HEK293T (cell line): ENCODE data around the gene CHIC2.

ENCODE experiments used
- CTCF ChIA-PET: fragments of 350-600 bp; formaldehyde crosslinking; extraction: SDS; loops from one replicate; lab custom pipeline; 2021; ENCODE audit warnings: antibody characterized with exemption, inconsistent platforms; lab: Yijun Ruan, JAX
- POLR2A ChIA-PET: fragments of 350-600 bp; formaldehyde crosslinking; extraction: SDS; loops from one replicate; lab custom pipeline; 2020; ENCODE audit warnings: antibody characterized with exemption, inconsistent platforms; lab: Yijun Ruan, JAX
- DNase-seq: peaks from one replicate; pipeline ENCODE4 v3.0.0; 2012; ENCODE audit warnings: mixed read lengths; ENCODE audit errors: extremely low spot score
- ARNT ChIP-seq: fragments of 450-650 bp; IDR thresholded peaks from 2 replicates; pipeline ENCODE4 v1.6.1; 2017; ENCODE audit warnings: mild to moderate bottlenecking
- BHLHE40 ChIP-seq: fragments of 450-650 bp; IDR thresholded peaks from 2 replicates; pipeline ENCODE4 v1.6.1; 2016; ENCODE audit warnings: mild to moderate bottlenecking, moderate library complexity, borderline replicate concordance
- CTBP1 ChIP-seq: fragments of 450-650 bp; IDR thresholded peaks from 2 replicates; pipeline ENCODE4 v1.6.1; 2016; ENCODE audit warnings: borderline replicate concordance
- ELF4 ChIP-seq: fragments of 450-650 bp; IDR thresholded peaks from 2 replicates; pipeline ENCODE4 v1.6.1; 2017; ENCODE audit warnings: antibody characterized with exemption
- FOXA1 ChIP-seq: fragments of 450-650 bp; IDR thresholded peaks from 2 replicates; pipeline ENCODE4 v1.6.1; 2016; ENCODE audit warnings: mild to moderate bottlenecking
- FOXK2 ChIP-seq: fragments of 450-650 bp; IDR thresholded peaks from 2 replicates; pipeline ENCODE4 v1.6.1; 2016; ENCODE audit warnings: mild to moderate bottlenecking
- FOXM1 ChIP-seq: fragments of 450-650 bp; IDR thresholded peaks from 2 replicates; pipeline ENCODE4 v1.6.1; 2017; ENCODE audit warnings: mild to moderate bottlenecking, borderline replicate concordance
- HDGF ChIP-seq: fragments of 450-650 bp; IDR thresholded peaks from 2 replicates; pipeline ENCODE4 v1.6.1; 2017; ENCODE audit warnings: antibody characterized with exemption, borderline replicate concordance
- L3MBTL2 ChIP-seq: fragments of 450-650 bp; conservative IDR thresholded peaks from 2 replicates; pipeline ENCODE4 v1.6.1; 2016; ENCODE audit warnings: mild to moderate bottlenecking
- LEF1 ChIP-seq: fragments of 450-650 bp; IDR thresholded peaks from 2 replicates; pipeline ENCODE4 v1.6.1; 2017; ENCODE audit warnings: mild to moderate bottlenecking, borderline replicate concordance
- NFRKB ChIP-seq: fragments of 450-650 bp; IDR thresholded peaks from 2 replicates; pipeline ENCODE4 v1.6.1; 2016; ENCODE audit warnings: mild to moderate bottlenecking, moderate library complexity
- PKNOX1 ChIP-seq: fragments of 450-650 bp; IDR thresholded peaks from 2 replicates; pipeline ENCODE4 v1.6.1; 2016
- SP1 ChIP-seq: fragments of 450-650 bp; IDR thresholded peaks from 2 replicates; pipeline ENCODE4 v1.6.1; 2017
- SUZ12 ChIP-seq: fragments of 450-650 bp; IDR thresholded peaks from 2 replicates; pipeline ENCODE4 v1.6.1; 2016; ENCODE audit warnings: mild to moderate bottlenecking
- TARDBP ChIP-seq: fragments of 450-650 bp; IDR thresholded peaks from 2 replicates; pipeline ENCODE4 v1.6.1; 2016
- ZNF384 ChIP-seq: fragments of 450-650 bp; IDR thresholded peaks from 2 replicates; pipeline ENCODE4 v1.6.1; 2016

The CHIC2 gene

GRCh38 chr4:54017974-54018373 is 46.4 kb downstream of the CHIC2 start:
- no peak for TF ChIP-seq ARNT
- no peak for TF ChIP-seq FOXM1
- ChIA-PET POLR2A (no interaction called here), CTCF (no interaction called here)

GRCh38 chr4:54017308-54017707 is 47.1 kb downstream of the CHIC2 start:
- ChIA-PET POLR2A (no interaction called here), CTCF (no interaction called here)
- TF ChIP-seq FOXM1: no peak
- TF ChIP-seq FOXK2: no peak
- no peak for TF ChIP-seq NFRKB
- no peak for TF ChIP-seq FOXA1
- TF ChIP-seq ZNF384: no peak
- TF ChIP-seq CTBP1: no peak
- TF ChIP-seq L3MBTL2: no peak
- no peak for TF ChIP-seq LEF1
- no peak for TF ChIP-seq SP1
- no peak for TF ChIP-seq PKNOX1
- no peak for TF ChIP-seq BHLHE40
- no peak for TF ChIP-seq TARDBP
- TF ChIP-seq SUZ12: no peak
- TF ChIP-seq HDGF: no peak
- TF ChIP-seq ARNT: no peak
- DNase-seq: no peak

More at GRCh38 chr4:54017974-54018373, 46.4 kb downstream of the CHIC2 start:
- DNase-seq: no peak

- DNase-seq: no peak
- POLR2A ChIA-PET: interaction anchor here (0.7 kb wide), 1 partner anchor 389 kb away, joined by 4 read pairs; no protein-coding TSS in a partner anchor
- TF ChIP-seq FOXK2 (no peak), SUZ12 (no peak), ARNT (no peak), SP1 (no peak), TARDBP (no peak), BHLHE40 (no peak), CTBP1 (no peak), NFRKB (no peak), ZNF384 (0 out of 2 replicates have a peak, but pooled peaks have one; percentile 15), PKNOX1 (peak; percentile 76), FOXM1 (no peak)
- CTCF ChIA-PET: no interaction called here
These were observed 47.9 kb downstream of the CHIC2 start for GRCh38 chr4:54016504-54016903.

DNA sequence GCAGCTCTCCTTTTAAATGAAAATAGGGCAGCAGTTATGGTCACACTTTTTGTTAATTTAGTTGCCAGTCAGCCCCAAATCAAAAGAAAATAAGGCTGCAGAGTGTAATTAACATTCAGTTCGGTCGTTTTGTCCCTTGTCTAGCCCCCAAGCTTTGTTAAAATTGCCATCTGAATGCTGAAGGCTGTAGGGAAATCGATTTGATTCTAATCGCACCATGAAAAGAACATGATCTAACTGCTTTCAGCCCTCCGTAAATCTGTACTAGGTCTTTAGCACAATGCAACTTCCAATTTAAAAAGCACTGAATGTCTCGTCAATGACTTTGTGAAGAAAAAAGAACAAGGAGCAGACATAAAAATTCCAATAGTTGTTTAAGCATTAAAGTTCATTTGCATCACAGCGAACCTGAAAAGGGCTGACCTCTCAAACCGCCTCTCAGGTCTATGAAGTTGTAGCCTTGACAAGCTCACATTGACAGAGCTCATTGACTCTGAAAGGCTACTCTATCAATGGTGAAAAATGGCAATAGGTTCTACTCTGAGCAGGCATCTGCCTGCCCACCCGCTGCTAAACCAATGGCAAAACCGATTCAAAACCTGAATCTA is 48.9 kb downstream of the CHIC2 start:
- DNase-seq: no peak
- POLR2A ChIA-PET: no interaction called here

GRCh38 chr4:54014666-54015160 is 49.7 kb downstream of the CHIC2 start:
- DNase-seq: no peak
- no peak for TF ChIP-seq FOXM1
- TF ChIP-seq HDGF: no peak
- no peak for TF ChIP-seq PKNOX1
- no peak for TF ChIP-seq ZNF384
- TF ChIP-seq FOXK2: no peak
- TF ChIP-seq LEF1: no peak
- no peak for TF ChIP-seq NFRKB
- TF ChIP-seq ELF4: no peak
- no peak for TF ChIP-seq L3MBTL2
- no peak for TF ChIP-seq FOXA1
- no peak for TF ChIP-seq CTBP1
- no peak for TF ChIP-seq ARNT
- TF ChIP-seq SP1: no peak
- no peak for TF ChIP-seq BHLHE40
- TF ChIP-seq TARDBP: no peak
- no peak for TF ChIP-seq SUZ12

More for the DNA sequence above, 48.9 kb downstream of the CHIC2 start:
- TF ChIP-seq FOXA1 (no peak), NFRKB (no peak), BHLHE40 (no peak), HDGF (no peak), L3MBTL2 (no peak), LEF1 (no peak), FOXK2 (no peak), FOXM1 (no peak), CTBP1 (no peak), SUZ12 (no peak)
- CTCF ChIA-PET: no interaction called here

DNA sequence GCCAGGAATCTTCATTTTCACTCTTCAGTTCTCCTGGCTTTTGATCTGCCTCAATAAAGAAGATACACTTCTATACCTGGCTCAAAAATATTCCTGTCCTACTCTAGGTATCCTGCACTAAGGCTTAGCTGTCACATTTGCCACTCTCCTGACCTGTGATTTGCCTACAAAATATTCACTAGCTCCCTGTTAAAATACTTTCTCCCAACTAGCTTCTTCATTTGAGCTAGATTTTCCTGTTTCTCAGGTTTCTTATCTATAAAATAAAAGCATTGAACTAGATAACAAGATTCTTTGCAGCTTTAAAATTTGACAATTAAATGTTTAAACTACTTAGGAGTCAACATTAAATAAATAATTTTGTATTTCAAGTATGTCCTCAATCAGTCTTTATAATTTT is 53.2 kb downstream of the CHIC2 start:
- TF ChIP-seq NFRKB (no peak), PKNOX1 (no peak), LEF1 (no peak), ZNF384 (no peak), FOXM1 (no peak), TARDBP (no peak), BHLHE40 (no peak)
- DNase-seq: no peak
- ChIA-PET POLR2A (no interaction called here), CTCF (interaction anchor here (0.8 kb wide), 1 partner anchor 79 kb away, joined by 4 read pairs; no protein-coding TSS in a partner anchor)

More at GRCh38 chr4:54014666-54015160, 49.7 kb downstream of the CHIC2 start:
- CTCF ChIA-PET: no interaction called here
- POLR2A ChIA-PET: no interaction called here
